T1000 (cell line): ENCODE measurements around the gene RCC1.
"Not testable (repeated sequence)": the region's sequence is repeated elsewhere in the genome, so short reads cannot be mapped to it uniquely, and the experiment has no call there.

Experiments
- DNase-seq: peaks from one replicate; lab custom pipeline; 2025; ENCODE audit warnings: mixed read lengths; lab: John Stamatoyannopoulos, UW

RCC1 gene

DNA sequence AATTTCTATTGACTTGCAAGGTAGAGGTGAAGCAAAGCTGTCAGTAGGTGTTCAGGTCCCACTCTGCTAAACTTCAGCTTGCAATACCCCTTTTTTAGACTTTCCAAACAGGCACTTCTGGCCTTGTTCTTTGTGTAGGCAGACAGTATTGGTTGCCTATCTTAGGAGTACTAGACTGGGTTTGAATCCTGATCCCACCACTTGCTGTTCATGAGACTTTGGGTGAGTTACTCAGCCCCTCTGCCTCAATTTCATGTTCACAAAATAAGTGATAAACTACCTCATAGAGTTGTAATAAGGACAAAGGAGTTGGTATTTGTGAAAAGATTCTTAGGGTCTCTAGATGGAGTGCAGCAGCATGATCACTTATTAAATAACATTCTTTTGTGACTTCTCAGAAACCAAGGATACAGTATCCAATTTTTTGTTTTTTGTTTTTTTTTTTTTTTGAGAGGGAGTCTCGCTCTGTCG, 5.2 kb downstream of the RCC1 start:
- DNase-seq: no peak

DNA sequence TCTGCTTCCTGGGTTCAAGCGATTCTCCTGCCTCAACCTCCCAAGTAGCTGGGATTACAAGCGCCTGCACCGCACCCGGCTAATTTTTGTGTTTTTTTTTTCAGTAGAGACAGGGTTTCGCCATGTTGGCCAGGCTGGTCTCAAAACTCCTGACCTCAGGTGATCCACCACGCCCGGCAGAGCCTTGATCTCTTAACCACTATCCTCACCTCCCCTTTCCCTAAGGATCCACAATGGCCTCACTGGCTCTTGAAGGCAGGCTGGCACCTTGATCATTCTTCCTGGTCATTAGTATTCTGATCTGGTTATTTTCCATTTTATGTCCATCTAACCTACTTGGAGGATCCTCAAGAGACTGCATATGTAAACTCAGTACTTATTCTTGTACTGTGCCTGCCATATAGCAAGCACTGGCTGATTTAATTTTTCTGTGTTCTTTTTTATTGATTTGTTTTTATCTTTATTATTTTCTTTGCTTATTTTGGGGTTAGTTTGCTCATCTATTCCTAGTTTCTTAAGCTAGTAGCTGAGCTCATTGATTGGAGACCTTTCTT, 6.3 kb downstream of the RCC1 start:
- DNase-seq: no peak

- DNase-seq: not testable (repeated sequence)
These were observed 8.6 kb downstream of the RCC1 start for GRCh38 chr1:28514445-28514933.

DNA sequence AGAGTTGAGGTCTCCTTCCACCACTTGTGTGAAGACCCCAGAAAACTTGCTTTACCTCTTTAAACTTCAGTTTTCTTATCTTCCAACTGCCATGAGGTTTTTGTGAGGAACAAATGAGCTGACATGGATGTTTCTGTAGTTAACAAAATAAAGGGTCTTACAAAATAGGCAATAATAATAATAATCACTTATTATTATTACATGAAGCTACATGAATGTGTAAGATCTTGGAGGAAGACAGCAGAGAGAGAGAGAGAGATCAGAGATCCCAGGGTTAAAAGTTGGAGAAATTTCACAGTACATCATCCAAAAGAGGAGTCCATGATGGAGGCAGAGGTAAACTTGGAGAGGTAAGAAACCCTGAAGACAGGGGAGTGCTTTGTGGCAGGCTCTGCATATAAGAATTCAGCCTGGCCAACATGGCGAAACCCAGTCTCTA, 10.7 kb downstream of the RCC1 start:
- DNase-seq: no peak

GRCh38 chr1:28517649-28517999, 11.8 kb downstream of the RCC1 start:
- no peak for DNase-seq

- peak; percentile 85 for DNase-seq
These were observed 12.3 kb downstream of the RCC1 start for GRCh38 chr1:28518000-28518744.

- no peak for DNase-seq
These were observed 13.0 kb downstream of the RCC1 start for GRCh38 chr1:28518745-28519341.

DNA sequence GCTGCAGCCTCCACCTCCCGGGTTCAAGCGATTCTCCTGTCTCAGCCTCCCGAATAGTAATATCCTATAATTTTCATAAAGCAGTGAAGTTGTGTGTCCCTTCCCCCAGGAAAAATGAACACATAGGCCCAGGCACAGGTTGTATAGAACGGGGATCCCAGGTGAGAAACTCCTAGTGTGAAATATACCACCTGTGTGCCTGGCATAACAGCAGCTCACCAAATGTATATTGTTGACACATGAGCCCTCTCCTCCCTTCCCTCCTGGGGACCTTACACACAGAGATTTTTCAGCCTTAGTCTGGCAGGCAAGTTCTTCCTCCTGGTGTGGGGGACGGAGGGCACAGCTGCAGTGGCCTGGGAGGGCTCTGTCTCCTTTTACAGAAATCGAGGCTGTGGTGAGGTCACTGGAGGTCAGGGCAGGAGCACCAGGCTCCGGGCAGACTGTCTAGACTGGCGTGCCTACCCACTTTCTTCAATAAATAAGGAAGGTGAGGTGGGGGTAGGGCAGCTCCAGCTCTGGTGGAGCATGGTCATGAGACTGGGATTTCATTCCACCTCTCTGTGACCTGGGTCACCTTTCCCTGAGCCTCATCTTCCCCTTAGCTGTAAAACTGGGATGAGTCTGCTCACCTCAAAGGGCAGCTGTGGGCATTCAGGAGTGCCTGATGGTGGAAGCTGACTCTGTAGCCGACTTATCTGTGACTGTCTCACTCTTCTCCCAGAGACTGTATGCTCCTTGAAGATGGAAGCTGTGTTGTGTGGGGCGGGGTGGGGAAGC, 14.3 kb downstream of the RCC1 start:
- DNase-seq: no peak

- not testable (repeated sequence) for DNase-seq
These were observed 15.0 kb downstream of the RCC1 start for GRCh38 chr1:28520796-28521195.

- DNase-seq: no peak
These were observed 15.8 kb downstream of the RCC1 start for GRCh38 chr1:28521502-28522164.

DNA sequence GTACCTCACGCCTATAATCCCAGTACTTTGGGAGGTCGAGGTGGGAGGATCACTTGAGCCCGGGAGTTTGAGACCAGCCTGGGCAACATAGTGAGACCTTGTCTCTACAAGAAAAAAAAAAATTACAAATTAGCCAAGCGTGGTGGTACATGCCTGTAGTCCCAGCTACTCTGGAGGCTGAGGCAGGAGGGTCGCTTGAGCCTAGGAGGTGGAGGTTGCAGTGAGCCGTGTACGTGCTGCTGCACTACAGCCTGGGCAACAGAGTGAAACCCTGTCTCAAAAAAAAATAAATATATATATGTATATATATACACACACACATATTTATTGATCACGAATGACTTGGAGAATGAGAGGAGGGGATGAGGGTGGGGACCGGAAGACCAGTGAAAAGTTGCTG, 16.7 kb downstream of the RCC1 start:
- not testable (repeated sequence) for DNase-seq

- not testable (repeated sequence) for DNase-seq
These were observed 19.3 kb downstream of the RCC1 start for GRCh38 chr1:28525002-28525642.

GRCh38 chr1:28526886-28527285, 21.0 kb downstream of the RCC1 start:
- DNase-seq: no peak

GRCh38 chr1:28530456-28530855, 24.6 kb downstream of the RCC1 start:
- DNase-seq: no peak

DNA sequence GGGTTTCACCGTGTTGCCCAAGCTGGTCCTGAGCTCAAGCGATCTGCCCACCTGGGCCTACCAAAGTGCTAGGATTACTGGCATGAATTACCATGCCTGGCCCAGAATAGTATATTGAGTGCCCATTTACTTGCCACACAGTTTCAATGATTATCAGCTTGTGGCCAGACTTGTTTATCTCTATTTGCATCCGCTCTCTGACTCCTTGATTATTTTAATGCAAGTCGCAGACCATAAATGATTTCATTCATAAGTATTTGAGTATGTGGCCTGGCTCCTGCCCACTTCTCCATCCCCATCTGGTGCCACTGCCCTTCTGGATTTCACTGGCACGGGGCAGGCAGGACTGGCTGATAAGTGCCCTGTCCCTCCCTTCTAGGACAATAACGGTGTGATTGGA, 28.8 kb downstream of the RCC1 start:
- no peak for DNase-seq

DNA sequence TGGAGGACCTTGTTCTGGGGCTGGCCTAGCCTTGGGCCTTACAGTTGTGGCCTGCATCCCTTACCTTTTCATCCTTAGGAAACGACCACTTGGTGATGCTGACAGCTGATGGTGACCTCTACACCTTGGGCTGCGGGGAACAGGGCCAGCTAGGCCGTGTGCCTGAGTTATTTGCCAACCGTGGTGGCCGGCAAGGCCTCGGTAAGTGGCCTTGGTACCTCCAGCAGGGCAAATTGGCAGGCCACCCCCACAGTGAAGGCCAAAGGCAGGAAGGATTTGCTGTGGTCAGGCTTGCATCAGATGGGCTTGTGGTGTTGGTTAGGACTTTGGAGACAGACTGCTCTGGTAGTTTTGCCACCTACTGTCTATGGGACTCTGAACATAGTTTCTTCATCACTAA, 29.3 kb downstream of the RCC1 start:
- DNase-seq: no peak

GRCh38 chr1:28537457-28538199, 31.8 kb downstream of the RCC1 start:
- DNase-seq: no peak

DNA sequence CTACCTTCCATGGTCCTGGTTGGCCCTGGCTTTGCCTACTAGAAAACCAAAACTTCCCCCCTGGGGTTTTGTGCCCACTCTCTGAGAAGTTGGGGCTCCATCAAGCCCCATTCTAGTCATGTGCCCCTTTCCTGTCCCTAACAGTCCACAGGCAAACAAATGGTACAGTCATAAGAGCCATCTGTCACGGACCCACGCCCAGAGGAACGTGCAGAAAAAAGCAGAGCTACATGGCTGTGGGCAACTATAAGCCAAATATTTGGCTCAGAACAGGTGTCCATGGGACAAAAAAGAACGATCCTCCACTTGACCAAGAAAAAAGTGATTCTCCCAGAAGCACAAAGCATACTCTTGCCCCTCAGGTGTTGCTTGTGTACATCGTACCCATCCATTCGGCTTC, 32.4 kb downstream of the RCC1 start:
- DNase-seq: no peak

- DNase-seq: no peak
These were observed 34.8 kb downstream of the RCC1 start for GRCh38 chr1:28540651-28541050.

- DNase-seq: not testable (repeated sequence)
These were observed 35.7 kb downstream of the RCC1 start for GRCh38 chr1:28541414-28542015.
